K562 (cell line): ENCODE measurements around the gene ALDH16A1. TPM values are rescaled to one million over a fixed set of nuclear protein-coding genes. Genes with fewer than 3 reads are reported as not detected.

Experiments
- CBFA2T2 ChIP-seq: fragments of 450-650 bp; conservative IDR thresholded peaks from 2 replicates; pipeline ENCODE4 v1.6.1; 2017; ENCODE audit warnings: mild to moderate bottlenecking
- CBFA2T3 ChIP-seq: fragments of 450-650 bp; IDR thresholded peaks from 2 replicates; pipeline ENCODE4 v1.6.1; 2017
- EP400 ChIP-seq: fragments of 450-650 bp; IDR thresholded peaks from 2 replicates; pipeline ENCODE4 v1.6.1; 2017; ENCODE audit warnings: antibody characterized with exemption, mild to moderate bottlenecking, moderate library complexity
- MEF2A ChIP-seq: IDR thresholded peaks from 2 replicates; pipeline ENCODE4 v1.6.1; 2011; ENCODE audit warnings: low read depth, mild to moderate bottlenecking, low read length, moderate library complexity; ENCODE audit not compliant: control insufficient read depth
- POU5F1 ChIP-seq: fragments of 150-350 bp; IDR thresholded peaks from 2 replicates; pipeline ENCODE4 v1.6.1; 2014; ENCODE audit warnings: borderline replicate concordance, low read length, low read depth, mild to moderate bottlenecking; ENCODE audit not compliant: partially characterized antibody
- RCOR1 ChIP-seq, 2 experiments: IDR thresholded peaks; 2 replicates each; pipeline ENCODE4 v1.6.1; 2012; ENCODE audit warnings: low read depth in 2 of 2, low read length in 2 of 2, borderline replicate concordance in 1 of 2, improper control_type of control experiment in 1 of 2
- ZNF175 ChIP-seq: fragments of 200-800 bp; sonication (Bioruptor generic); IDR thresholded peaks from 2 replicates; pipeline ENCODE4 v1.6.1; 2016; ENCODE audit warnings: low read depth, mild to moderate bottlenecking, missing genetic modification characterization, missing compliant biosample characterization
- polyA plus RNA-seq, 8 experiments: library from polyadenylated mRNA; depleted of rRNA in 4 of 8; stranded (reverse) in 5 of 8; unstranded in 3 of 8; fragments of >200 nt; fragmentation: Nextera tagmentation in 2 of 8; fragmentation: Illumina TruSeq in 1 of 8; extraction: Ambion mirVana in 2 of 8; extraction: Trizol in 1 of 8; gene quantifications; 2 replicates each; pipeline versions ENCODE4 v1.2.1 to v1.2.3, GENCODE V29; 2011 to 2014; ENCODE audit warnings: inconsistent platforms in 1 of 8, missing spikeins in 1 of 8
- total RNA-seq, 7 experiments: library from RNA; depleted of rRNA in 6 of 7; stranded (reverse); fragments of >200 nt in 6 of 7; fragmentation: Illumina TruSeq in 2 of 7; extraction: Trizol in 2 of 7; gene quantifications; 2 replicates each; pipeline versions ENCODE4 v1.2.1 to v1.2.3, GENCODE V29; 2011 to 2021; ENCODE audit warnings: low replicate concordance in 1 of 7
- TF ChIP-seq, protein P1 (sequence below): sonication (generic); formaldehyde crosslinking; IDR thresholded peaks from 2 replicates; pipeline ENCODE4 v1.8.0; 2022; ENCODE audit warnings: mild to moderate bottlenecking, missing genetic modification reagents
- TF ChIP-seq, protein P2 (sequence below): fragments of 250-450 bp; sonication (Bioruptor Pico); IDR thresholded peaks from 2 replicates; pipeline ENCODE4 v1.4.0; 2020; ENCODE audit warnings: mild to moderate bottlenecking

Gene ALDH16A1
- total and polyA plus RNA-seq, 9 of the 15 experiments (the other 6 are each of a cell fraction or from before 2014, with no cell fraction given), result 2.2 to 52.2 (median 7.6) TPM

DNA sequence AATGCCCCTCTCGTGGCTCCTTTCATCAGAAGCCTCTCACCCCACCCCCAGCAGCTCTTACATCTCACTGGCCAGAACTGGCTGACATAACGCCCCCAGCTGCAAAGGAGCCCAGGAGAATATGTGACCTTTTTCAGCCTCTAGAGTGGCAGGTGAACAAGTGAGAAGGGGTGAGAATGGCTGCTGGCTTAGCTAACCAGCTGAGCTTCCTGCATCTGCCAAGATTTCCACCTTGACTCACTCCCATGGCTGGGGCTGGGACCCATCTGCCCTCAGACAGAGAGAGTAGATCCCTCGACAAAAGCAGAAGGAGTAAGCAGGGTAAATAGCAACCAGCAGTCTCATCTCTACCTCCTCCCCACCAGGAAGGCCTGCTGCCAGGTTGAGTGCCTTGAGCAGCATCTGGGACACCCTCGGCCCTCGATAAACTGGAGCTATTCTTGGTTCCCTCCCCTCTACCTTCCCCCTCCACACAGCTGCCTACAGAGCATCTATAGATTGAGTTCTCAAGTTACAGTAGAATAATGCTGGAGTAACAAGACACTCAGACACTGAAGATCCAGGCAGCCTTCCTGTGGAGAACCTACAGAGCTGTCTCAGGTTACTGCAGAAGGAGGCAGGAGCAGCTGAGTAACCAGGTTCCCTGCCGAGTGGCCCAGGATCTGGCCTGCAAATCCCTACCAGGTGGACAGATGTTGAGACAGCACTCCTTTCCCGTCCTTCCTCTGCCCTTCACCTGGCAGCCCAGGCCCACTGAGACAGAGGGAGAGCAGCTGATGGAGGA, 49.4 kb upstream of the ALDH16A1 start (continued):
- TF ChIP-seq MEF2A, result peak; percentile 52; the same call in 1 of the 2 replicates
- TF ChIP-seq ZNF175 (CRISPR knock-in tag), result no peak
- TF ChIP-seq CBFA2T3, result peak; percentile 61
- TF ChIP-seq CBFA2T2, result peak; percentile 26; the same call in 1 of the 2 replicates
- TF ChIP-seq, protein P1, sequence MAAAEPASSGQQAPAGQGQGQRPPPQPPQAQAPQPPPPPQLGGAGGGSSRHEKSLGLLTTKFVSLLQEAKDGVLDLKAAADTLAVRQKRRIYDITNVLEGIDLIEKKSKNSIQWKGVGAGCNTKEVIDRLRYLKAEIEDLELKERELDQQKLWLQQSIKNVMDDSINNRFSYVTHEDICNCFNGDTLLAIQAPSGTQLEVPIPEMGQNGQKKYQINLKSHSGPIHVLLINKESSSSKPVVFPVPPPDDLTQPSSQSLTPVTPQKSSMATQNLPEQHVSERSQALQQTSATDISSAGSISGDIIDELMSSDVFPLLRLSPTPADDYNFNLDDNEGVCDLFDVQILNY, result 0 out of 2 replicates have a peak, but pooled peaks have one; percentile 59
- TF ChIP-seq POU5F1, result no peak
- TF ChIP-seq RCOR1 (IDR thresholded peaks at IDR 0.05; ENCODE audit: borderline replicate concordance in 1 of 2, low read depth in 2 of 2, low read length in 2 of 2), result peak in 1 of 2 experiments; percentile 32; a peak in 1 of 4 replicates
- TF ChIP-seq EP400, result no peak
- TF ChIP-seq, protein P2, sequence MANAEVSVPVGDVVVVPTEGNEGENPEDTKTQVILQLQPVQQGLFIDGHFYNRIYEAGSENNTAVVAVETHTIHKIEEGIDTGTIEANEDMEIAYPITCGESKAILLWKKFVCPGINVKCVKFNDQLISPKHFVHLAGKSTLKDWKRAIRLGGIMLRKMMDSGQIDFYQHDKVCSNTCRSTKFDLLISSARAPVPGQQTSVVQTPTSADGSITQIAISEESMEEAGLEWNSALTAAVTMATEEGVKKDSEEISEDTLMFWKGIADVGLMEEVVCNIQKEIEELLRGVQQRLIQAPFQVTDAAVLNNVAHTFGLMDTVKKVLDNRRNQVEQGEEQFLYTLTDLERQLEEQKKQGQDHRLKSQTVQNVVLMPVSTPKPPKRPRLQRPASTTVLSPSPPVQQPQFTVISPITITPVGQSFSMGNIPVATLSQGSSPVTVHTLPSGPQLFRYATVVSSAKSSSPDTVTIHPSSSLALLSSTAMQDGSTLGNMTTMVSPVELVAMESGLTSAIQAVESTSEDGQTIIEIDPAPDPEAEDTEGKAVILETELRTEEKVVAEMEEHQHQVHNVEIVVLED (CRISPR knock-in tag), result no peak
